ENCODE results near the gene ZBTB26. TPM values are rescaled to one million over a fixed set of nuclear protein-coding genes. Genes with fewer than 3 reads are reported as not detected.
"Not testable (repeated sequence)": the region's sequence is repeated elsewhere in the genome, so short reads cannot be mapped to it uniquely, and the experiment has no call there.

The ZBTB26 gene
- total RNA-seq, 1 donor from 2014 or later: 7.2 TPM

DNA sequence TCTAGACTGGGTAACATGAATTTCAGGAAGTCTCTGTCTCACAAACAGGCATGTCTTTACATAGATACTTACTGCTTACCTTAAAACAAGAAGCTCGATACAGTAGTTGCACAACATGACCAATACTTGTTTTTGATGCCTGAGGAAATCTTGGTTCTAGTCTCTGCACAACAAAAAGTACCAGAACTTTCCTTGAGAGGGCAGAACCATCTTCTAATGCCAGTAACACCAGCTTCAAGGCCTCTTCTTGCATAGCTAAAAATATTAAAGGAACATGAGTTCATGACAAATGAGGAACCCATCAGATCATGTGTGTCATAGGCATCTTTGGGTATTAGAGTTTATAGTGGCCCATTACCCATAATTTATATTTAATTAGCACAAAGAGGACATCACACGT lies 48.2 kb downstream of the ZBTB26 start:
- Histone ChIP-seq H3K9me3 (no peaks in the 10 kb centered on the region), H3K27ac (no peak overlapping the region), H3K4me3 (no peak overlapping the region), H3K27me3 (ENCODE audit: low read depth) (no peaks in the 10 kb centered on the region), H3K4me1 (no peaks in the 10 kb centered on the region), H3K36me3 (peaks cover 92% of the 10 kb centered on the region)
- ATAC-seq (no peak), DNase-seq (no peak)
- intact Hi-C loops (cut with DNase I): no loop called here
- no peak for TF ChIP-seq CTCF (IDR thresholded peaks at IDR 0.05)

DNA sequence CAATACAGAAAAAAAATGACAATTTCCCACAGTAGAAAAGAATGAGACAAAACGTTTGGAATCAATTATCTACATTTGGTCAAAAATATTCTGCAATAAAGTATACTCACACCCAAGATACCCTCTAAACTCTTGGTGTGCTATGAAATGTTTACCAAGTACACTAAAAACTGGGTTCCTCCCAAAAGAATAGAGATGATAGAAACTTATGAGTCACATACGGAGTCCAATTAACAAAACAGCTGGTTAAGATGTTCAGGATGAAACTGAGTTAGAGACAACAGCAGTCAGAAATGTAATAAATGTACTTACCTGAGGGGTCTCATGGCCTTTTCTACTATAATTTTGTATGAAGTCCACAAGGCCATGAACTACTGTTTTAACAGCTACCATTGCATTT lies 51.9 kb downstream of the ZBTB26 start:
- no peak for TF ChIP-seq CTCF (IDR thresholded peaks at IDR 0.05)
- Histone ChIP-seq H3K27me3 (ENCODE audit: low read depth) (no peaks in the 10 kb centered on the region), H3K4me3 (no peak overlapping the region), H3K9me3 (no peaks in the 10 kb centered on the region), H3K27ac (no peak overlapping the region), H3K4me1 (no peaks in the 10 kb centered on the region), H3K36me3 (peaks cover 100% of the 10 kb centered on the region)
- ATAC-seq: no peak
- DNase-seq: no peak
- intact Hi-C loops (cut with DNase I): no loop called here

DNA sequence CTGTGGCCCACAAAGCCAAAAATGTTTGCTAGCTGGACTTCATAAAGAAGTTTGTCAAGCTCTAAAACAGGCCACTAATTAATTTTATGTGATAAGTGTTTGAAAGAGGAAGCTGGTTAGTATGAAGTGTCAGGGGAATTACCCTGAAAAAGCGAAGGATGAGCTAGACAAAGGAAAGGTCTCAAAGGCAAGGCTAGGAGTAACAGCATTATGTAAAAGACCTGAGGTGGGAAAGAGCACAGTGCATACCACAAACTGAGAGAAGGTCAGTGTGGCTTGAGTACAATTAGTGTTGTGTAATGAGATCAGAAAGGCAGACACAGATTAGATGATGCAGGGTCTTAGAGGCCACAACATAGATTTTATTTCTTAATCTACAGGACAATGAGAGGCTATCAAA lies 55.8 kb downstream of the ZBTB26 start:
- ATAC-seq (no peak), DNase-seq (no peak)
- Histone ChIP-seq H3K4me1 (no peaks in the 10 kb centered on the region), H3K36me3 (peaks cover 97% of the 10 kb centered on the region), H3K27me3 (ENCODE audit: low read depth) (no peaks in the 10 kb centered on the region), H3K9me3 (no peaks in the 10 kb centered on the region), H3K27ac (no peak overlapping the region), H3K4me3 (no peak overlapping the region)
- no peak for TF ChIP-seq CTCF (IDR thresholded peaks at IDR 0.05)
- intact Hi-C loops (cut with DNase I): no loop called here

DNA sequence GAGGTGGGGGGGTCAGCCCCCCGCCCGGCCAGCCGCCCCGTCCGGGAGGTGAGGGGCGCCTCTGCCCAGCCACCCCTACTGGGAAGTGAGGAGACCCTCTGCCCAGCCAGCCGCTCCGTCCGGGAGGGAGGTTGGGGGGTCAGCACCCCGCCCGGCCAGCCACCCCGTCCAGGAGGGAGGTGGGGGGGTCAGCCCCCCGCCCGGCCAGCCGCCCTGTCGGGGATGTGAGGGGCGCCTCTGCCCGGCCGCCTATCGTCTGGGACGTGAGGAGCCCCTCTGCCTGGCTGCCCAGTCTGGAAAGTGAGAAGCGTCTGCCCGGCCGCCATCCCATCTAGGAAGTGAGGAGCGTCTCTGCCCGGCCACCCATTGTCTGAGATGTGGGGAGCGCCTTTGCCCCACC lies 64.0 kb downstream of the ZBTB26 start:
- DNase-seq; H3K9me3 ChIP-seq; ATAC-seq; H3K27me3 ChIP-seq (ENCODE audit: low read depth); H3K4me1 ChIP-seq; H3K4me3 ChIP-seq; H3K27ac ChIP-seq; intact Hi-C loops (cut with DNase I): not testable (repeated sequence)
- peaks cover 62% of the 10 kb centered on the region for H3K36me3 ChIP-seq

- H3K4me1 ChIP-seq: no peaks in the 10 kb centered on the region
- H3K27me3 ChIP-seq (ENCODE audit: low read depth): no peaks in the 10 kb centered on the region
- H3K36me3 ChIP-seq: peaks cover 54% of the 10 kb centered on the region
- no peaks in the 10 kb centered on the region for H3K9me3 ChIP-seq
- intact Hi-C loops (cut with DNase I): no loop called here
- no peak overlapping the region for H3K4me3 ChIP-seq
- no peak for TF ChIP-seq CTCF (IDR thresholded peaks at IDR 0.05)
- peak overlapping the region; percentile 1 for H3K27ac ChIP-seq
- ATAC-seq (no peak), DNase-seq (no peak)
Measured at GRCh38 chr9:122866079-122866478, 65.2 kb downstream of the ZBTB26 start.

Other genes starting within 250 kb of the ZBTB26 start
- gene OR1L4, start 207.5 kb downstream of the ZBTB26 start, total RNA-seq: not detected
- not detected for gene OR1L6, start 189.2 kb downstream of the ZBTB26 start, total RNA-seq
- gene OR5C1, start 142.6 kb downstream of the ZBTB26 start, total RNA-seq: not detected
- gene OR1K1, start 131.4 kb downstream of the ZBTB26 start, total RNA-seq: not detected
- gene PDCL, start 102.9 kb downstream of the ZBTB26 start, total RNA-seq: 31.0 TPM
- 44.2 TPM for gene RC3H2, start 26.2 kb downstream of the ZBTB26 start, total RNA-seq
- 8.9 TPM for gene ZBTB6, start 18.2 kb downstream of the ZBTB26 start, total RNA-seq
- gene RABGAP1, start 9.5 kb upstream of the ZBTB26 start, total RNA-seq: 62.0 TPM
- 2.2 TPM for gene GPR21, start 102.2 kb upstream of the ZBTB26 start, total RNA-seq

All from lower lobe of right lung (tissue), 2 donors.